K562 (cell line): ENCODE results near the gene ZFPM1. TPM values are rescaled to one million over a fixed set of nuclear protein-coding genes. Genes with fewer than 3 reads are reported as not detected.

ENCODE experiments used
- GABPB1 ChIP-seq: sonication (generic); formaldehyde crosslinking; IDR thresholded peaks from 2 replicates; pipeline ENCODE4 v1.8.0; 2022; ENCODE audit warnings: mild to moderate bottlenecking, missing genetic modification reagents
- MCM5 ChIP-seq: fragments of 450-650 bp; IDR thresholded peaks from 2 replicates; pipeline ENCODE4 v1.6.1; 2016; ENCODE audit warnings: low read depth
- MEF2D ChIP-seq: conservative IDR thresholded peaks from 2 replicates; pipeline ENCODE4 v1.6.1; 2016; ENCODE audit warnings: low read depth, missing genetic modification characterization, missing compliant biosample characterization
- NFATC3 ChIP-seq: fragments of 450-650 bp; IDR thresholded peaks from 2 replicates; pipeline ENCODE4 v1.6.1; 2017; ENCODE audit warnings: mild to moderate bottlenecking
- PCBP1 ChIP-seq: fragments of 200-400 bp; formaldehyde crosslinking; IDR thresholded peaks from 2 replicates; pipeline ENCODE4 v1.6.1; 2018; ENCODE audit warnings: mild to moderate bottlenecking, low read depth, low read length; ENCODE audit not compliant: poor library complexity, severe bottlenecking
- POLR2A ChIP-seq: fragments of 450-650 bp; conservative IDR thresholded peaks from 2 replicates; pipeline ENCODE4 v1.6.1; 2016
- POLR2AphosphoS2 ChIP-seq: IDR thresholded peaks from 2 replicates; pipeline ENCODE4 v1.6.1; 2012; ENCODE audit warnings: low read length, improper control_type of control experiment
- RFX7 ChIP-seq: fragments of 250-450 bp; sonication (Bioruptor Pico); IDR thresholded peaks from 2 replicates; pipeline ENCODE4 v1.5.1; 2021; ENCODE audit warnings: mild to moderate bottlenecking
- SIX5 ChIP-seq, 2 experiments: IDR thresholded peaks; 2 replicates each; pipeline ENCODE4 v1.6.1; 2011; ENCODE audit warnings: low read length in 2 of 2, borderline replicate concordance in 1 of 2, low read depth in 1 of 2, mild to moderate bottlenecking in 1 of 2, moderate library complexity in 1 of 2; ENCODE audit not compliant: insufficient read depth in 1 of 2
- SMARCC2 ChIP-seq: fragments of 450-650 bp; IDR thresholded peaks from 2 replicates; pipeline ENCODE4 v1.6.1; 2017; ENCODE audit warnings: antibody characterized with exemption, moderate library complexity, mild to moderate bottlenecking, low read depth
- TOE1 ChIP-seq, 2 experiments: fragments of 450-650 bp in 1 of 2; sonication (generic) in 1 of 2; formaldehyde crosslinking in 1 of 2; IDR thresholded peaks; 2 replicates each; pipeline versions ENCODE4 v1.7.1 to v1.8.0; 2016 to 2022; ENCODE audit warnings: borderline replicate concordance in 2 of 2, mild to moderate bottlenecking in 2 of 2, antibody characterized with exemption in 1 of 2, inconsistent platforms in 1 of 2, low read depth in 1 of 2, missing genetic modification reagents in 1 of 2, moderate library complexity in 1 of 2
- ZC3H4 ChIP-seq: sonication (generic); formaldehyde crosslinking; IDR thresholded peaks from 2 replicates; pipeline ENCODE4 v1.9.0; 2021; ENCODE audit warnings: missing genetic modification reagents, borderline replicate concordance
- ZNF133 ChIP-seq: fragments of 250-450 bp; sonication (Bioruptor Pico); IDR thresholded peaks from 2 replicates; pipeline ENCODE4 v1.4.0; 2020; ENCODE audit warnings: mild to moderate bottlenecking
- ZNF431 ChIP-seq: sonication (generic); formaldehyde crosslinking; IDR thresholded peaks from 2 replicates; pipeline ENCODE4 v1.8.0; 2022; ENCODE audit warnings: mild to moderate bottlenecking, missing genetic modification reagents
- polyA plus RNA-seq, 8 experiments: library from polyadenylated mRNA; depleted of rRNA in 4 of 8; stranded (reverse) in 5 of 8; unstranded in 3 of 8; fragments of >200 nt; fragmentation: Nextera tagmentation in 2 of 8; fragmentation: Illumina TruSeq in 1 of 8; extraction: Ambion mirVana in 2 of 8; extraction: Trizol in 1 of 8; gene quantifications; 2 replicates each; pipeline versions ENCODE4 v1.2.1 to v1.2.3, GENCODE V29; 2011 to 2014; ENCODE audit warnings: inconsistent platforms in 1 of 8, missing spikeins in 1 of 8
- total RNA-seq, 7 experiments: library from RNA; depleted of rRNA in 6 of 7; stranded (reverse); fragments of >200 nt in 6 of 7; fragmentation: Illumina TruSeq in 2 of 7; extraction: Trizol in 2 of 7; gene quantifications; 2 replicates each; pipeline versions ENCODE4 v1.2.1 to v1.2.3, GENCODE V29; 2011 to 2021; ENCODE audit warnings: low replicate concordance in 1 of 7
- TF ChIP-seq, protein P1 (sequence below): fragments of 450-650 bp; IDR thresholded peaks from 2 replicates; pipeline ENCODE4 v1.6.1; 2017; ENCODE audit warnings: antibody characterized with exemption, mild to moderate bottlenecking
- TF ChIP-seq, protein P2 (sequence below): fragments of 450-650 bp; formaldehyde crosslinking; IDR thresholded peaks from 2 replicates; pipeline ENCODE4 v1.4.0; 2022; ENCODE audit warnings: missing genetic modification characterization
- TF ChIP-seq, protein P3 (sequence below): fragments of 450-650 bp; IDR thresholded peaks from 2 replicates; pipeline ENCODE4 v1.6.1; 2017; ENCODE audit warnings: antibody characterized with exemption
- TF ChIP-seq, protein P4 (sequence below): fragments of 200-800 bp; sonication (Bioruptor generic); IDR thresholded peaks from 2 replicates; pipeline ENCODE4 v1.6.1; 2017; ENCODE audit warnings: missing genetic modification characterization, missing compliant biosample characterization

Gene ZFPM1
- total and polyA plus RNA-seq, 9 of the 15 experiments (the other 6 are each of a cell fraction or from before 2014, with no cell fraction given): 0.03 to 35.9 (median 1.4) TPM

DNA sequence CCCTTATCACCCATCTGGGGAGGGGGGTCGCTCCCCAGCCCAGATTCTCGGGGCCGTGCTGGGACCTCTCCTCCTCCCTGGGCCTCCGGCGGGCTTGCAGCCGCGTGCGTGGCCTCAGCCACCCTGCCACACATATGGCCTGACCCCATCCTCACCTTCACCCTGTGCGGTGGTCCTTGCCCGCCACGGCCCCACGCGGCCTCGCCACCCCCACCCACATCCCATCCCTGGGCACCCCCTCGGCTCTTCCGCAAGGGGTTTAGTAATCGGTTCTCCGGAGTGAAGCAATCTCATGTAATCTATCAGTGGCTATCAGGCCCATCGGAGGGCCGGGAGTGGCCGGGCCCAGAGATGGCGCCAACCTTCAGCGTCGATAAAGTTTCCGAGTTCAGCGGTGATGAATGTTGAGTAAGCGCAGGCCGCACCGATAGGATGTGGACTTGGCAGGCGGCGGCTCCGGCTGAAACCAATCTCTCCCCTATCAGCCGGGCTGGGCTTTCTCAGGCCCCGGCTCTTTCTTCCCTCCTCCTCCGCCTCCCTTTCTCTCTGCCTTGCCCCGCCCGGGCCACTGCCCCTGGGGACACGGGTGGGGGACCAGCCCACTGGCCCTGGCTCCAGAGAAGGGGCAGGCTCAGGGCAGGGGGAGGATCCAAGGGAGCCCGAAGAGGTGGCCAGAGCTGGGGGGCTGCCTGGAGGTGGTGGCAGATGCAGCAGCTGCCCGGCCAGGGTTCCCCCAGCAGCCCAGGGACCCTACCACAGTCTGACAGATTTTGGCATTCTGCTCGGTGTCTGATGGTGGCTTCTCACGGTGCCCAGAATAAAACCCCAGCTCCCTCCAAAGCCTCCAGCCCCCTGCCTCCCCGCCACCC lies 20.8 kb downstream of the ZFPM1 start (continued):
- TF ChIP-seq TOE1 (IDR thresholded peaks at IDR 0.05; ENCODE audit: borderline replicate concordance): no peak
- TF ChIP-seq TOE1 (CRISPR knock-in tag; IDR thresholded peaks at IDR 0.05; ENCODE audit: borderline replicate concordance, low read depth): no peak
- TF ChIP-seq SMARCC2: no peak
- TF ChIP-seq POLR2AphosphoS2: no peak
- TF ChIP-seq, protein P1, sequence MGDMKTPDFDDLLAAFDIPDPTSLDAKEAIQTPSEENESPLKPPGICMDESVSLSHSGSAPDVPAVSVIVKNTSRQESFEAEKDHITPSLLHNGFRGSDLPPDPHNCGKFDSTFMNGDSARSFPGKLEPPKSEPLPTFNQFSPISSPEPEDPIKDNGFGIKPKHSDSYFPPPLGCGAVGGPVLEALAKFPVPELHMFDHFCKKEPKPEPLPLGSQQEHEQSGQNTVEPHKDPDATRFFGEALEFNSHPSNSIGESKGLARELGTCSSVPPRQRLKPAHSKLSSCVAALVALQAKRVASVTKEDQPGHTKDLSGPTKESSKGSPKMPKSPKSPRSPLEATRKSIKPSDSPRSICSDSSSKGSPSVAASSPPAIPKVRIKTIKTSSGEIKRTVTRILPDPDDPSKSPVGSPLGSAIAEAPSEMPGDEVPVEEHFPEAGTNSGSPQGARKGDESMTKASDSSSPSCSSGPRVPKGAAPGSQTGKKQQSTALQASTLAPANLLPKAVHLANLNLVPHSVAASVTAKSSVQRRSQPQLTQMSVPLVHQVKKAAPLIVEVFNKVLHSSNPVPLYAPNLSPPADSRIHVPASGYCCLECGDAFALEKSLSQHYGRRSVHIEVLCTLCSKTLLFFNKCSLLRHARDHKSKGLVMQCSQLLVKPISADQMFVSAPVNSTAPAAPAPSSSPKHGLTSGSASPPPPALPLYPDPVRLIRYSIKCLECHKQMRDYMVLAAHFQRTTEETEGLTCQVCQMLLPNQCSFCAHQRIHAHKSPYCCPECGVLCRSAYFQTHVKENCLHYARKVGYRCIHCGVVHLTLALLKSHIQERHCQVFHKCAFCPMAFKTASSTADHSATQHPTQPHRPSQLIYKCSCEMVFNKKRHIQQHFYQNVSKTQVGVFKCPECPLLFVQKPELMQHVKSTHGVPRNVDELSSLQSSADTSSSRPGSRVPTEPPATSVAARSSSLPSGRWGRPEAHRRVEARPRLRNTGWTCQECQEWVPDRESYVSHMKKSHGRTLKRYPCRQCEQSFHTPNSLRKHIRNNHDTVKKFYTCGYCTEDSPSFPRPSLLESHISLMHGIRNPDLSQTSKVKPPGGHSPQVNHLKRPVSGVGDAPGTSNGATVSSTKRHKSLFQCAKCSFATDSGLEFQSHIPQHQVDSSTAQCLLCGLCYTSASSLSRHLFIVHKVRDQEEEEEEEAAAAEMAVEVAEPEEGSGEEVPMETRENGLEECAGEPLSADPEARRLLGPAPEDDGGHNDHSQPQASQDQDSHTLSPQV: peak; percentile 54; the same call in 1 of the 2 replicates
- TF ChIP-seq, protein P2, sequence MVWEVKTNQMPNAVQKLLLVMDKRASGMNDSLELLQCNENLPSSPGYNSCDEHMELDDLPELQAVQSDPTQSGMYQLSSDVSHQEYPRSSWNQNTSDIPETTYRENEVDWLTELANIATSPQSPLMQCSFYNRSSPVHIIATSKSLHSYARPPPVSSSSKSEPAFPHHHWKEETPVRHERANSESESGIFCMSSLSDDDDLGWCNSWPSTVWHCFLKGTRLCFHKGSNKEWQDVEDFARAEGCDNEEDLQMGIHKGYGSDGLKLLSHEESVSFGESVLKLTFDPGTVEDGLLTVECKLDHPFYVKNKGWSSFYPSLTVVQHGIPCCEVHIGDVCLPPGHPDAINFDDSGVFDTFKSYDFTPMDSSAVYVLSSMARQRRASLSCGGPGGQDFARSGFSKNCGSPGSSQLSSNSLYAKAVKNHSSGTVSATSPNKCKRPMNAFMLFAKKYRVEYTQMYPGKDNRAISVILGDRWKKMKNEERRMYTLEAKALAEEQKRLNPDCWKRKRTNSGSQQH: no peak
- TF ChIP-seq ZNF431 (CRISPR knock-in tag): no peak
- no peak for TF ChIP-seq SIX5 (IDR thresholded peaks at IDR 0.05; ENCODE audit: borderline replicate concordance in 1 of 2, insufficient read depth in 1 of 2, low read depth in 1 of 2, low read length in 2 of 2)
- no peak for TF ChIP-seq NFATC3
- no peak for TF ChIP-seq ZNF133 (CRISPR knock-in tag)
- TF ChIP-seq, protein P3, sequence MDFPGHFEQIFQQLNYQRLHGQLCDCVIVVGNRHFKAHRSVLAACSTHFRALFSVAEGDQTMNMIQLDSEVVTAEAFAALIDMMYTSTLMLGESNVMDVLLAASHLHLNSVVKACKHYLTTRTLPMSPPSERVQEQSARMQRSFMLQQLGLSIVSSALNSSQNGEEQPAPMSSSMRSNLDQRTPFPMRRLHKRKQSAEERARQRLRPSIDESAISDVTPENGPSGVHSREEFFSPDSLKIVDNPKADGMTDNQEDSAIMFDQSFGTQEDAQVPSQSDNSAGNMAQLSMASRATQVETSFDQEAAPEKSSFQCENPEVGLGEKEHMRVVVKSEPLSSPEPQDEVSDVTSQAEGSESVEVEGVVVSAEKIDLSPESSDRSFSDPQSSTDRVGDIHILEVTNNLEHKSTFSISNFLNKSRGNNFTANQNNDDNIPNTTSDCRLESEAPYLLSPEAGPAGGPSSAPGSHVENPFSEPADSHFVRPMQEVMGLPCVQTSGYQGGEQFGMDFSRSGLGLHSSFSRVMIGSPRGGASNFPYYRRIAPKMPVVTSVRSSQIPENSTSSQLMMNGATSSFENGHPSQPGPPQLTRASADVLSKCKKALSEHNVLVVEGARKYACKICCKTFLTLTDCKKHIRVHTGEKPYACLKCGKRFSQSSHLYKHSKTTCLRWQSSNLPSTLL: no peak
- TF ChIP-seq RFX7: no peak
- TF ChIP-seq GABPB1 (CRISPR knock-in tag): no peak
- TF ChIP-seq MCM5: no peak
- TF ChIP-seq PCBP1: no peak
- TF ChIP-seq ZC3H4 (CRISPR knock-in tag): no peak
- TF ChIP-seq, protein P4, sequence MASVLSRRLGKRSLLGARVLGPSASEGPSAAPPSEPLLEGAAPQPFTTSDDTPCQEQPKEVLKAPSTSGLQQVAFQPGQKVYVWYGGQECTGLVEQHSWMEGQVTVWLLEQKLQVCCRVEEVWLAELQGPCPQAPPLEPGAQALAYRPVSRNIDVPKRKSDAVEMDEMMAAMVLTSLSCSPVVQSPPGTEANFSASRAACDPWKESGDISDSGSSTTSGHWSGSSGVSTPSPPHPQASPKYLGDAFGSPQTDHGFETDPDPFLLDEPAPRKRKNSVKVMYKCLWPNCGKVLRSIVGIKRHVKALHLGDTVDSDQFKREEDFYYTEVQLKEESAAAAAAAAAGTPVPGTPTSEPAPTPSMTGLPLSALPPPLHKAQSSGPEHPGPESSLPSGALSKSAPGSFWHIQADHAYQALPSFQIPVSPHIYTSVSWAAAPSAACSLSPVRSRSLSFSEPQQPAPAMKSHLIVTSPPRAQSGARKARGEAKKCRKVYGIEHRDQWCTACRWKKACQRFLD (CRISPR knock-in tag): peak; percentile 72; the same call in 1 of the 2 replicates
- no peak for TF ChIP-seq MEF2D (tag)
- TF ChIP-seq POLR2A: no peak
